SH-SY5Y (cell line): Measurements from ENCODE around the gene AHI1.
A peak's percentile ranks its signal among the peaks of the same experiment; 100 is the strongest.

ENCODE experiments used
- GATA2 ChIP-seq: IDR thresholded peaks from 2 replicates; pipeline ENCODE4 v1.6.1; 2011; ENCODE audit warnings: mild to moderate bottlenecking, low read depth, low read length
- GATA3 ChIP-seq: IDR thresholded peaks from 2 replicates; pipeline ENCODE4 v1.6.1; 2011; ENCODE audit warnings: low read depth, mild to moderate bottlenecking, low read length, moderate library complexity

The AHI1 gene

DNA sequence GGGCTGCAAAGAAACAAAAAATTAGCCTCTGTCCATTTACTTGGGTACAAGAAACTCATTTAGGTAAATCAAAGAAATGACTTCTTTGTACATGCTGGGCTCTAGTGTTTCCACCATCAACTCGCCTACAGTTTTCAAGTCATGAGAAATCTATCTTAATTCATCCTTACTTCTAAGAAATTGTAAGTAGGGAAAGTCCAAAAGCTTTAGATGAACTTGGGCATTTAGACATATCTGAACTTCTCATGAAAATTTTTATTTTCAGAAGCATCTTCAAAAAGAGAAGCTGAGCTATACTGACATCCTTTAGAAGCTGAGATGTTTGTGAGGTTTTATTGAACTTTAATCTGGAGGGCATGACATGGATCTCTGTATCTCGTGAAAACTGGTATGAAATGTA is 199.1 kb downstream of the AHI1 start:
- TF ChIP-seq GATA2 (no peak), GATA3 (no peak)

DNA sequence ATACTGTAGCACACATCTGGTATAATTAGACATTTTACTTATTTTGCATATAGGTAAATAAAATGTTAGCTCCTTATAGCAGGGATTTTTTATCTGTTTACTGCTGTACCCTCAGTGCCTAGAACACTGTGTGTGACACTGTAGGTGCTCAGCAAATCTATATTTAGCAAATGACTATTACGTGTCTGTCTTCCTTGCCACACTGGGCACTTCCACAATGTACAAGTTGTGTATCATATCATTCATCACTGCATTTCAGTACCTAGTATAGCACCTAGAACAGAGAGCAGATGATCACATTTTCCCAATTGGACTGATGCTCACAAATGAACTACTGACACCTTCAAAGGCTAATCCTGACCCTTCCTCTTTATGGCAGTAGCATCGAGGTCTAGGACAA is 200.8 kb downstream of the AHI1 start:
- no peak for TF ChIP-seq GATA3

- TF ChIP-seq GATA3 (no peak), GATA2 (no peak)
These were observed 202.5 kb downstream of the AHI1 start for GRCh38 chr6:135295085-135295484.

GRCh38 chr6:135291288-135292076 is 206.1 kb downstream of the AHI1 start:
- TF ChIP-seq GATA3 (no peak), GATA2 (no peak)

DNA sequence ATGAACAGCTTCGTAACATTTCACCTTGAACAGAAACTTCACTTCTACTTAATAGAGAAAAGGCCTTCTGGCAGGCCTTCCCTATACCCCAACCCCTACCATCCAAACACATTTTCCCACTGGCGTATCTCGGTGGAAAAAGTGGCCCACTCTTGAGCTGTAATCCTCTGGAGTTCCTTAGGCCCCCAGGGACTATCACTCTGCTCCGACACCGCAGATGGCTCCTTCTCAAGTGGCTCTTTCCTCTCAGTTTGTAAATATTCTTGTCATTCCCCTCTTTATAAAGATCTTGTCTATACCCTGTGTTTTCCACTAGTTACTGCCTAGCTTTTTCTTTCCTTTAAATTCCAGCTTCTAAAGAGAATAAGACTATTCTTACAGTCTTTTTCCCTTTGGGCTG is 207.7 kb downstream of the AHI1 start:
- no peak for TF ChIP-seq GATA3
- TF ChIP-seq GATA2, result no peak

GRCh38 chr6:135286962-135287538 is 210.5 kb downstream of the AHI1 start:
- no peak for TF ChIP-seq GATA3
- no peak for TF ChIP-seq GATA2

- TF ChIP-seq GATA2, result no peak
These were observed 212.4 kb downstream of the AHI1 start for GRCh38 chr6:135285165-135285564.

DNA sequence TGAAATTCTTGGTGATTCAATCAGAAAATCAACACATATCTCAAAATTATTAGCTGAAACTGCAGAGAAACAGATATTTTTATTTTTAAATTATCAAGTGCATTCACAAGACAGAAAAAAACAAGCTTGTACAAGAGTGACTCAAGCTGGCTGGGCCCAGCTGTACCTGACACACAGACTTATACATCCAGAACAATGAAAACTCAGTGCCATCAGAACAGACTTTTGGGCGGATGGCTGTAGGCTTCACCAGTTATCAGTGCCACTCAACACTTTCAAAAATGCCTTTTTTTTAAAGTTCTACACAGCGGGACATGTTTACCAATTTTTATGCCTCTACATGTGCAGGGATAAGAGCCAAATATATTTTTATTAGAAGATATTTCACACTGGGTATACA is 213.6 kb downstream of the AHI1 start:
- TF ChIP-seq GATA2 (no peak), GATA3 (no peak)

DNA sequence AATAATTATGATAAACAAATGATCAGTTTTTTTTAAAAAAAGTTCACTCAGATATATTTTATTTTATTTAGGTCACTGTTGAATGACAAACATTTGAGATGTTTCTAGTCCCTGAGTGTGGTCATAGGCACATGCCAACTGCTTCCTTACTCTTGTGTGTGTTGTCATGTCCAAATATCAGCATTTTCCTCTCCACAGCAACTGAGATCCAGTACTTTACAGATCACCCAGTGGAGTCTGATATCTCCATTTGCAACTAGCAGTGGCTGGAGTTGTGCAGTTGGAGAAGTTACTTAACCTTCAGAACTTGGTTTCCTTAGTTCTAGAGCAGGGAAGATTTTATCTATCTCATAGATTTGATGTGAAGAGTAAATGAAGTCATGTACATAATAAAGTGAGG is 215.1 kb downstream of the AHI1 start:
- TF ChIP-seq GATA3 (no peak), GATA2 (no peak)

GRCh38 chr6:135281964-135282363 is 215.6 kb downstream of the AHI1 start:
- TF ChIP-seq GATA2 (no peak), GATA3 (no peak)

DNA sequence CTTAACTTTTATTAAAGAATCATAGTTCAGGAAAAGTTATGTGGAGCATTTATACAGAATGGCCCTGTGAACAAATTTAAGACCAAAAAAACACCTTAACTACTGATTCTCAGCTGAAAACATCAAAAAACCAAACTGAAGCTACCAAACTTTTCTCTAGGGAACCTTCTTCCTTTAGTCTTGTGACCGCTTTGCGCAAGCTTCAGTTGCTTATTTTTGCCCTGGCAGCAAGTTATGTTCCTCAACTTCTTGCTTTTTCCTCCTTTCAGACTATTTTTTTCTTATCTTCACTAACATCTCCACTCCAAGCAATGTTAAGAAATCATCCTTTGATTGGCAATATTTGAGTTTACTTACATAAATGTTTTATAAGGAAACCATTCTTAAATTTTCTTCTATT is 216.3 kb downstream of the AHI1 start:
- peak; percentile 10; the same call in 1 of the 2 replicates for TF ChIP-seq GATA2
- TF ChIP-seq GATA3, result 0 out of 2 replicates have a peak, but pooled peaks have one; percentile 18

- TF ChIP-seq GATA3, result no peak
- TF ChIP-seq GATA2, result no peak
These were observed 217.0 kb downstream of the AHI1 start for GRCh38 chr6:135280375-135281136.

GRCh38 chr6:135277422-135277821 is 220.1 kb downstream of the AHI1 start:
- TF ChIP-seq GATA3 (no peak), GATA2 (no peak)

GRCh38 chr6:135274561-135275293 is 222.8 kb downstream of the AHI1 start:
- TF ChIP-seq GATA3 (no peak), GATA2 (no peak)
